Femur (tissue), 1 donor: ENCODE data around the gene SUPT4H1.

Experiments used
- DNase-seq: peaks from one replicate; pipeline ENCODE4 v3.0.0-alpha.2; 2017

SUPT4H1 gene

GRCh38 chr17:58328195-58329034, 23.6 kb downstream of the SUPT4H1 start, which contains the start of gene TSPOAP1:
TSPOAP1 (minus strand) TSS chr17:58328795; CDS start chr17:58327920, 875 bp downstream.
- no peak for DNase-seq

DNA sequence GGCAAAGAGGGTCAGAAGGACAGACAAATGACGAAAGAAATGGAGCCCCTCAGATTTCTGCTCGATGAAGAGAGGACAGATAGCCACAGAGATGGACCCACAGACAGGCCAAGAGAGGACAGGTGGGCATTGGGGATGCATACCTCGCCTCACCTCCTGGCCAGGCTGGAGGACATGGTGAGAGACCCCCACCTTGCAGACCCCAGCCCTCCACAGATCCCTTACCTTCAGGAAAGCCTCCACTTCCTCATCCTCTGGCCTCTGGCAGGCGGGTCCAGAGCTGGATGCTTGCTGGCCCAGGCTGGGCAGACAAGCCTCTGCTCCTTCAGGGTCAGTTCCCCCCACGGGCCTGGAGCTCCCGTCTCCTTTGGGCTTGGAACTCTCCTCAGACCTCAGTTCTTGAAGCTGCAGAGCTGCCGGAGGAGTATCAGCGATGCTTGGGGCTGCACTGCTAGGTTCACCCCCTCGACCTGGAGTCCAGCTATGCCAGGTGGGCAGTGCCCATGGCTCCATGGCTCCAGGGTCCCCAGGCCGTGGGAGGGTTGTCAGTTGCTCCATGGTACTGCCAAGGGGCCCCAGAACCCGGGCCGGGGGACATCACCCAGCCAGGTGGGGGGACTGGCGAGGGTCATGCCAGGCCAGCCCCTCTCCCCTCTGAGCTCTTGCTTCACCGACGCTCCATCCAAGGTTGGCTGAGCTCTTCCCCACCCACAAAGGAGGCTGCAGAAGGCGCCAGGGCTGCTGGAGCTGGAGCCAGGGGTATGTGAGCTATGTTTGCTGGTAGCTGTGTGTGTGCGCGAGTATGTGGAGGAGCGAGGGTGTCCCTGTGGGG, 24.4 kb downstream of the SUPT4H1 start:
- DNase-seq: no peak

GRCh38 chr17:58326609-58327362, 25.2 kb downstream of the SUPT4H1 start:
- DNase-seq: no peak

GRCh38 chr17:58325976-58326468, 26.0 kb downstream of the SUPT4H1 start:
- no peak for DNase-seq

DNA sequence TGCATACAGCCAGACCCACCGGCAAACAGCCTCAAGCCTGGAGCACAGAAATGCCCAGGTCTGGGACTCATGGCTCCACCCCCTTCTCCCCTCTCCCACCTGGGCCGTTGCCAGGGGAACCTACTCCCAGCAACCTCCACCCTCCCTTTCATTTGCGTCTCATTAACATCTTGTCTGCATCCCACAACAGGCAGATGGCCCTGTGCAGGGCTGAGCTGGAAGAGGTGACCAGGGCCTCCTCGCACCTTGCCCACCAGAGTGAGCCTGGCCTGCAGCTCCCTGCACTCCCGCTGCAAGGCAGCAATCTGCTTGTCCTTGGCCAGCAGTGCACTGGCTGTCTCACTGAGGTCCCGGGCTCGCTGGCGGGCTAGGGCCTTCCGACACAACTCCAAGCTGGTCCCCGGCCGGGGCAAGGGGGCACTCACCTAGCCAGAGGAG, 26.7 kb downstream of the SUPT4H1 start:
- DNase-seq: no peak

DNA sequence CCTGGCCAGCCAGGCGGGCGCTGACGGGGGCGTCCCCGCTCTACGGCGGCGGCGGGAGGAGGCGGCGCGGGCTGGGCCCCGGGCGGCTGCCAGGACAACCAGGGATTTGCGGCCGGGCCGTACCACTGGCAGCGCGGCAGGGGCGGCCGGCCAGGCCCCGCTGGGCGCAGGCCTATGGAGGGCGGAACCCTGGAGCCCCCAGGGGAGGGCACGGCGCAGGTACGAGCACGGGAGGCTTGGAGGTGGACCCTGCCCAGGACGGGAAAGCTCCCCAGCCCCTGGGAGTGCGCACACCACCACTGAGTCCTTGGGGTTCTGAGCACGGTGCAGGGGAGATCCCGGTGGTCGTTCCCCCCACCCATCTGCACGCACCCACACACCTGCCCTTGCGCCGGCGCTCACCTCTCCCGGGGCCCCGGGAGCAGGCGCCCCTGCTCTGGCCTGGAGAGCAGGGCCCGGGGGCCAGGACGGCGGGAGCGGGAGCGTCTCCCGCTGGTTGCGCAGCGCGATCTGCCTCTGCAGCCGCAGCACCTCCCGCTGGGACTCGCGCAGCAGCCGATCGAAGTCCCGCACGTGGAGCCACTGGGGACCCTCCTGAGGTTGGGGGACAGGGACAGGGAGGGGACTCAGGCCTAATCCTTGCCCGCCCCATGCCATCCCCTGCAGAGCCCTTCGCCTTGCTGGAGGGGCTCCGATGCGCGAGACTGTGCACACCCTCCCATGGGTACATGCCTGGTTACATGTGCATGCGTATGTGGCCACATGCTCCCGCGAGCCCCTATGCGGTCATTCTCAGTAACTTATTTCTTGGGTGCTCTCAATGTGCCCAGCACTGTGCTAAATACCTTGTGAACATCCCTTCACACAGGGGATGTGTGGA, 27.4 kb downstream of the SUPT4H1 start:
- DNase-seq: peak; percentile 65

- no peak for DNase-seq
Measured at GRCh38 chr17:58324056-58324408, 28.0 kb downstream of the SUPT4H1 start.

DNA sequence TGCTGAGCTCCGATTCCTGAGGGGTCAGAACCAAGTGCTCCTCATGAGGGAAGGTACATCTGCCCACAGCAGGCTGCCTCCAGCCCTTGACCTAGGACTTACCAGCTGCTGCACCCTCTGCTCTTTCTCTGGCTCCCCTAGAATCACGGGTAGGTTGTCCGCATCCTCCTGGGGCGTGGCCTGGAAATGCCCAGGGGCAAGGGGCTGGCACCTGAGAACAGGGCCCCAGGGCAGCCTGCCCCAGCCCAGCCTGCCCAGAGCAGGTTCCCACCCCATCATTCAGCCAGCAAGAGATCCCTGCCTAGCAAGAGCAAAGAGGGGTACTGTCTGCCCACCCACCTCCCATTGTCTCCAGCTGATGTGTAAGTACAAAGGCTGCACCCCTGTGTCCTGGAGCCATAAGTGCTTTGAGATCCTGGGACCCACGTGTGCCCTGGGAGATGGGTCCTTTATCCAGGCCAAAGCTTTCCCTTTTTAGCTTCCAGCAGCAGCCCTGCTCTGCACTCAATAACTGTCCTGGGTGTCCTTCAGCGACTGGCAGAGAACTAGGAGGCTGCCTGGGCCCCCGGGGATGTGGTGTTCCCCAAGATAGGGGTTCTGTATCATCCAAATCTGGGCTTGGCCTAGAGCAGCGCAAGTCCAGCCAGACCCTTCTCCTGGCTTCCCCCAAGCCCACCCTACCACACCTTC, 28.5 kb downstream of the SUPT4H1 start:
- no peak for DNase-seq

- DNase-seq: no peak
Measured at GRCh38 chr17:58322581-58323185, 29.3 kb downstream of the SUPT4H1 start.

- no peak for DNase-seq
Measured at GRCh38 chr17:58321571-58322525, 30.2 kb downstream of the SUPT4H1 start.

- peak; percentile 12 for DNase-seq
Measured at GRCh38 chr17:58320570-58321323, 31.3 kb downstream of the SUPT4H1 start.

DNA sequence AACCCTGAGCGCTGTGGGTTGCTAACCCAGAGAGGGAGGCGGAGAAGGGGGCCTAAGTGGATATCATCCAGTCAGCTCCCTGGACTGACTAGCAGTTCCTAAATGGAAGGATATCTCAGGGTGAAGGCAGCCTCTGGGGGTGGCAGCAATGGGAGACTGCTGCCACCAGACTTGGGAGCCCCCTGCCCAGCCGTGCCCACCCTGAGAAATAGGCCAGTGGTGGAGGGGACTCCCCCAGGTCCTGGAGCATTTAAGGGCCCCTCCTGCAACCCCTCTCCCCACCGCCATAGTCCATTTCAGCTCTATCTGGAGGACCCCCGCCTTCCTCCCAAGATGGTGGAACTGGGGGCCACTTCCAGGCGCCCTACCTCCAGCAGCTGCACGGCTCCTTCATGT, 31.8 kb downstream of the SUPT4H1 start:
- no peak for DNase-seq

DNA sequence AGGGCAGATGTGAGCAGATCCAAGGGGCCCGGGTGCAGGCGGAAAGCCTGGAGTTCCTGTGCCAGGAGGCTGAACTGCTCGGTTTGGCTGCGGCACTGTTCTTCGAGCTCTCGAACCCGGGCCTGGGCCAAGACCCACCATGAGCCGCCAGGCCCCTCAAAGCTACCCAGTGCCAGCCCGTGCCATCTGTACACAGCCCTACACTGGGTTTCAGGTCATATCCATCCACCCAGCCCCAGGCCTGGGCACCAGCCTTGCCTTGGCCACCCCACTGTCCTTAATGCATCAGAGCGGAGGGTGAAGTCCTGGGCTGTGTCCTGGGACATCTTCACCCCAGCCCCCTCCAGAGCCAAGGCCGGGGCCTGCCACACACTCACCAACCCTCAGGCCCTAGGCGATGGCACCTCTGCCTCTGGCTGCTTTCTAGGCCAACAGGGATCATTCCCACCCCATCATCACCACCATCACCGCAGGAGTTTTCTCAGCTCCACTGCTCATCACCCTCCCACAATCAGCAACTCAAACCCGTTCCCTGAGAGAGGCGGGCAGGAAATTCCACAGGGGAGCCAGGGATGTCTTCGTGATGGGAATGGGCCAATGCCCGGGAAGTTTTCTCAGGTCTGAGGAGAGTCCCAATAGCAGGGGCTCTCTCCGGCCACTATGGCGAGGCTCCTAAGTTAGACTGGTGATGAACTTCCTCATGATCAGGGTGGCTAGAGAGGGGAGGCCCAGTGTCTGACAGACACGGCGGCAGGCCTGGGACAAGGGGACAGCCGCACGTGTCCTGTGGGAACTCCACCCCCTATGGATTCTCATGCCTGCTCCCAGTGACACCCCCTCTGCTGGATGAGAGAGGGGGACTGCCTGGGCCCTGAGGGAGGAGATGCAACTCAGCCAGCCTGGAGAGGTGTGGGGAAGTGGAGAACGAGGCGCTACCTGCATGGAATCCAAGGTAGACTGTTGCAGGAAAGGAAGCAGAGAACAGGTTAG, 32.5 kb downstream of the SUPT4H1 start:
- DNase-seq: peak; percentile 5

DNA sequence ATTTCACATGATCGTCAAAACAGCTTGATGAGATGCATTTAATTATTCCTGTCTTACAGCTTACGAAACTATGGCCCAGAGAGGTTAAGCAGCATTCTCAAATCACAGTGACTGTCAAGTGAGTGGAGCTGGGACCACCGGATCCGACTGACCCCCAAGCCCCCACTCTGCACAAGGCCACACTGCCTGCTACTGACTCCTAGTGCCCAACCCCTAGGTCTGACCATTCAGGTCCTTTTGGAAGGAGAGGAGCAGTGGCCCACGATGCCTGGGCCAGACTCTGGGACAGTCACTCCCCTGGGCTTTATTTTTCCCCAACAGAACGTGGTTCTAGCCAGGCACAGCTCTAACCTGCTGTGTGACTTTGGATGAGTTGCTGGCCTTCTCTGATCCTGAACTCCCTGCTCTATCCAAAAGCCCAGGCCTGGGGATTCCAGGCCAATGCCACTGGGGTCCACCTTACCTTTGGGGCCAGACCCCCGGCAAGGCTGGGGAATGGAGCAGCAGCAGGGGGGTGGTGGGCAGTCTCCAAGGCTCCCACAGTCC, 33.3 kb downstream of the SUPT4H1 start:
- no peak for DNase-seq

DNA sequence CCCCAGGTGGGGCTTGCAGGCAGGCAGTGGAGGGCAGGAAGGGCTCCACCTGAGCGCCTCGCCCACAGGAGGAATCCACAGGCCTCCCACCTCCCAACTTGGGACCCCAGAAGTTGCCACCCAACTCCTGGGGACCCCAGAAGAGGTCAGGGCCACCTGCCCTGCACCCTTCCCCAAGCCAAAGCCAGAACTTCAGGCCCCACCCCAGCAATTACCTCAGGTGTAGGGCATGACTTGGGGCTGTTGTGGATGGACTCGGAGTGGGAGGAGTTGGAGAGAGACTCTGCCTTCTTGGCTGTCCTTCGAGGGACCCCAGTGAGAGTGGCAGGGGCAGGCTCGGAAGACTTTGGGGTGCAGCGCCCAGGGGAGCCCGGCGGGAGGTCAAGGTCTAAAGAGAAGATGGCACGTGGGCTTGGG, 33.9 kb downstream of the SUPT4H1 start:
- peak; percentile 18 for DNase-seq

DNA sequence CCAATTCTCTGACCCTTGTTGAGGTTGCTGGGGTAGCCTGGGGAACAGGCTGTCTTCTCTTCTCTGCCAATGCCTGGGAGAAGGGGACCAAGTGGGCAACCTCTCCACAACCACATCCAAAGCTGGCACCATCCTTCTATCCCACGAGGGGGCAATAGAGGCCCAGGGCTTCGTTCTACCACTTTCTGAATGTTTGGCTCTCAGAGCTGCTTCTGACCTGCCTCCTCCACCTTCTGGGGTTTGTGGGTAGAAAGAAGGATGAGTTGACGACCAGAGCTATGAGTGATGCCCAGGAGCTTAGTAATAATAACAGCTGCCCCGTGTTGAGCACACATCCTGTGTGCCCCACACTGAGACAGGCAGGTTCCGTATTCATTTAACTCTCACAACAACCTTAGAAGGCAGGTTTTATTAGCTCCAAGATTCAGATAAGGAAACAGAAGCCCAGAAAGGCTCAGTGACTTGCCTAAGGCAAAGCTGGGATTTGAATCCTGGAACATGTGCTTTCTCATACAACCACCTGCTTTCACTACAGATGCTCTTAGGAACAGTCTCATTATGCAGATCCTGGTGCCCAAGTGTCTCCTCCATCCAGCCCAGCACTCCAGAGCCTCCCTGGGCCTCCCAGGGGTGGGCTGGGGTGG, 34.5 kb downstream of the SUPT4H1 start:
- DNase-seq: peak; percentile 42
